HG03045 (cell line): ENCODE measurements around the gene EHD4.

Experiments
- ATAC-seq: cut with Tn5 transposase; IDR thresholded peaks from one replicate; pipeline ENCODE4 v1.9.1; 2021; ENCODE audit warnings: mild to moderate bottlenecking, moderate library complexity; ENCODE audit not compliant: unreplicated experiment

Gene EHD4

DNA sequence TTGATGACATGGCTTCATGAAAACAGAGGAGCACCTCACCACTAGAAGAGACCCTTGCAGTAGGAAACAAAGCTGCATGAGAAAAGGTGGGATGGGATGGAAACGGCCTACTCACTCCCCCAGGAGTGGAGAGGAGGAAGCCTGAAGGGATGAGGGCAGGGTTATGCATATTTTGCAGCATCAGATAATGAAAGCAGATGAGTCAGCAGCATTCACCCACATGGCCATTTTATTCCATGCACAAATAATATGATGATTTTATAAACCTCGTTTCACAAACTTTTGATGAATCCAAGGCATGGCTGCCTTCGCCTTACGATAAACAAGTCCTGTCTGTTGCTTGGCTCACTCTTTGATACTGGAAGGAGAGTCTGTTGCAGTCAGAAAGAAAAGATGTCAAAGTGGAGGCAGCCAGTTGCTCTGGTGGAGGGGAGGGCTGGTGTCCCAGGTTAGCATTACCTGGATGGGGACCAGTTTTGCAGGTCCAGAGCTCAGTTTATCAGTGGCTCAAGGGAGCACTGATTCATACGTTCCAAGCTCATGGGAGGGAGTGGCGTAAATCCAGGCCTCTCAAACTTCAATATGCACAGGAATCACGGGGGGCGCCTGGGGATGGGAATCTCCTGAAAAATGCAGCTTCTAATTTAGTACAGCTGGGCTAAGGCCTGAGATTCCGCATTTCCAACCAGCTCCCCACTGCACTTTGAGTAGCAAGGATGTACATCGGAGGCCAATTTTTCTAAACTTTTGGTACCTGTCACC, 9.2 kb upstream of the EHD4 start:
- no peak for ATAC-seq

DNA sequence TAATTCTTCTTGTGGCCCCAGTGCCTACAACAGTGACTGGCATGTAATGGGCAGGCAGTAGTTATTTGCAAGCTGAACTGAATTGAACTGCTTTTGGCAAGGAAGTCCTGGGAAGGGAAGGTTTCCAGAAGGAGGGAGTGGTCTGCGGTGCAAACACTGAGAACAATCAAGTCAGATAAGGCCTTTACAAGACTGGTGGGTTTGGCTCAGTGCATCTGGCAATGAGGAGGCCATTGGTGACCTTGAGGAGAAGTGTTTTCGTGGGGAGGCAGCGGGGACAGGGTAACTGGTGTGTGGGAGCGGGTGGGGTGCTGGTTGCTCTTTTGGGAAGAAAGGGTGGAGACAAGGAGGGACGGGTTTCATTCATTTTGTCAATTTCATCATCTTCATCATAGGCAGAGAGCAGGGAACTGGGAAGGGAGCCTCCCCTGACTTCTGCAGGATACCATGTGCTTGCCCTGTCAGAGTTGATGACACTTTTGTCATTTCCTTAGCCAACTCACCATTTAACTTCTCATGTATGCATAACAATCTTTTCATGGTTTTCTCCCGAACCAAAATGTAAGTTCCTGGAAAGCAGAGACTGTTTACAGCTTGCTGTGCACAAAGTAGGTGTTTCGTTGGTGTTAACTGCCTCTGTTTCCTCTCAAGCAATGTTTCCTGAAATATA, 8.4 kb upstream of the EHD4 start:
- ATAC-seq = no peak

DNA sequence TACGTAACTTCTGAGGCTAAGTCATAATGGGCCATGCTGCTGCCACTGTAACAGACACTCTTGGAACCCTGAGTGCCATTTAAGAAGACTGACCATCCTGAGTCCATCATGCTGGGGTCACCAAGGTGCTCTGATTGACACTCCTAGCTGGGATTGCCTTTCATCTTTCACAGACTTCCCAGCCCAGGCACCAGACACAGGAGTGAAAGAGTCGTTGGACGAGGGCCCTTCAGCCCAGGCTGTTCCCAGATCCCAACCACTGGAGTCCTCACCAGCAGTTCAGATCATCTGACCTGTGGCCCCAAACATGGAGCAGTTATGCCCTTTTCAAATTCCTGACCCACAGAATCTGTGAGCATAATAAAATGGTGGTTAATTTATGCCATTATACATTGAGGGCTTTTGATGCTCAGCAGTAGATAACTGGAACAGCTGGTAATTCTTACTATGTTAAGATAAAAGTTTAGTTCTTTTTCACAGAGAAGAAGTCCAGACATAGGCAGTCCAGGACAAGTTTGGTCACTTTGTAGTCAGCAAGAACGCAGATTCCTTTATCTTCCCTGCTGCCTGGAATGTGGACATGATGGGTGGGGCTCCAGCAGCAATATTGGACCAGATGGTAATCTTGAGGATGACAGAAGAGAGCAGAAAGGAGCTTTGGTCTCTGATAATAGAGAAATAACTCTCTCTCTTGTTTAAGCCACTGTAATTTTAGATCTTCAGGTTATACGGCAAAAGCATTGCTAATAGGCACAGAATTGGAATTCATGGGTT, 7.3 kb upstream of the EHD4 start:
- no peak for ATAC-seq

DNA sequence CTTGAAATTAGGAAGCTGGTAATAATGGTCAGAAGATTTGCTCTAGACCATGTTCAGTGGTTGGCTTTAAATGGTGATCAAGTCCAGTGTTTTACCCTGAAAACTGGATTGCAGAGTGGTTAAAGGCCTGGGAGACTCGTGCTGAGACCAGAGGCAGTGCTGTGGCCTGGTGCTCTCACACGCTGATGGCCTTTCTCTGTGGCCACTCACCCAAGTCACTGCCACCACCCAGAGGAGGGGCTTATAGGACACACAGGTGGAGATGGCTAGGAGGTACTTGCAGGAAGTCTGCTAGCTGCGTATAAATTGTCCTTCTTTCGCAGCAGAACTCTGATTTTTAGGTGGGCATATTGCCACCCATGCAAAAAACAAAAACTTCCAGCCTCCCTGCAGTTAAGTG, 6.2 kb upstream of the EHD4 start:
- ATAC-seq = no peak

DNA sequence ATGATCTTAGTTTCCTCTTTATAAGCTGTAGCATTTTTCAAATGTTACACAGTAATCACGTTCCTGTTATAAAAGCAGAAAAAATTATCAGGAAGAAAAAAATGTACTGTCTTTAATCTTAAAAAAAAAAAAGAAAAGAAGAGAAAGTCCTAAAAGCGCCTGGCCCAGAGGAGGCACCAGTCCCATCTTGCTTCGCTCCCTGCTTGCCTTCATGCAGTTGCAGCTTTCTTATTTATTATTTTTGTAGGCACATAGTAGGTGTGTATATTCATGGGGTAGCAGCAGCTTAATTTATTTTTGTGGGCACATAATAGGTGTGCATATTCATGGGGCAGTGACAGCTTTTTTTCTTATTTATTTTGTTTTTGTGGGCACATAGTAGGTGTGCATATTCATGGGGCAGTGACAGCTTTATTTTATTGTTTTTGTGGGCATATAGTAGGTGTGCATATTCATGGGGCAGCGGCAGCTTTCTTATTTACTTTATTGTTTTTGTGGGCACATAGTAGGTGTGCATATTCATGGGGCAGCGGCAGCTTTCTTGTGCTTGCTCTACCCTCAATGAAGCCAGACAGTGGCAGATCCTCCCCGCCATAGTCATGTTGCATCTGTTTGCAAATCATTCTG, 5.5 kb upstream of the EHD4 start:
- no peak for ATAC-seq

DNA sequence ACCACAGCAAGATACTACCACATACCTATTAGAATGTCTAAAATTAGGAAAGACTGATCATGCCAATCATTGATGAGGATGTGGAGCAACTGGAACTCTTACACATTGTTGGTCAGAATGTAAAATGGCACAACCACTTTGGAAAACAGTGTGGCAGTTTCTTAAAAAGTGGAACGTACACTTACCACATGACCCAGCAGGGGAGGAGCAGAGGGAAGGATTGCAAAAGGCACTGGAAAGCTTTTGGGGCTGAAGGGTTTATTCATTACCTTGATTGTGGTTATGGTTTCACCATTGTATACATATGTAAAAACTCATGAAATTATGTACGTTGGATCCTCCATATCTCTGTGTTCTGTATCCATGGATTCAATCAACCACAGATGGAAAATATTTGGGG, 3.3 kb upstream of the EHD4 start:
- ATAC-seq = no peak

DNA sequence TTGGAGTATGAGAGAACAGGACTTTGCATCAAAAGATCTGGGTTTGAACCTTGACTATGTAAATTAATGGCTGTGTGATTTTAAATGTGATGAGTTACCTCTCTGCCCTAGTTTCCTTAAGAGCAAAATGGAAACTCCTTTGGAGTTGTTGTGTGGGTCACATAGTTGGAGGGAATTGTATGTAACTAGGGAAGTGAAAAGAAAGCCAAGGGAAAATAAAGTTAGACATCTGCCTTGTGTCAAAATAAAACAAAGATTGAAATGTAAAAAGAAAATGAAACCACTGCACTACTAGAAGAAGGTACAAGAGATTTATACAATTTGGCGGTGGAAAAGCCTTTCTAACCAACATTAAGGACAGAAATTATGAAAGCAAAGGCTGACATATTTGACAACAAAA, 1.7 kb upstream of the EHD4 start:
- no peak for ATAC-seq

DNA sequence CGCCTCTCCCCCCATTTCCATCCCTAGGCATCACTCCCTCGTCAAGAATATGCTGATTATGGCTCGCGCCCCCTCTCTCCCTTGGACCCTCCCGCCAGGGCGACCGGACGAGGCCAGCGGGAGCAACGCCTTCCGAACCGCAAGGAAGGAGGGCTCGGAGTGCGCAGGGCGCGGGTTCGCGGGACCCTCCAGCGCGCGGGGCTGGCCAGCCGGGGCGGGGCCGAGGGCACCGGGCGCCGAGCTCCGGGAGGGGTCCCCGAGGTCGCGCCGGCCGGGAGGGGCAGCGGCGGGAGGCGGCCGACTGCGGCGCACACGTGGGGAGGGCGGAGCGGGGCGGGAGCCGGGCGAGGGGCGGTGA, 483 bp downstream of the EHD4 start:
- ATAC-seq = peak; percentile 32

DNA sequence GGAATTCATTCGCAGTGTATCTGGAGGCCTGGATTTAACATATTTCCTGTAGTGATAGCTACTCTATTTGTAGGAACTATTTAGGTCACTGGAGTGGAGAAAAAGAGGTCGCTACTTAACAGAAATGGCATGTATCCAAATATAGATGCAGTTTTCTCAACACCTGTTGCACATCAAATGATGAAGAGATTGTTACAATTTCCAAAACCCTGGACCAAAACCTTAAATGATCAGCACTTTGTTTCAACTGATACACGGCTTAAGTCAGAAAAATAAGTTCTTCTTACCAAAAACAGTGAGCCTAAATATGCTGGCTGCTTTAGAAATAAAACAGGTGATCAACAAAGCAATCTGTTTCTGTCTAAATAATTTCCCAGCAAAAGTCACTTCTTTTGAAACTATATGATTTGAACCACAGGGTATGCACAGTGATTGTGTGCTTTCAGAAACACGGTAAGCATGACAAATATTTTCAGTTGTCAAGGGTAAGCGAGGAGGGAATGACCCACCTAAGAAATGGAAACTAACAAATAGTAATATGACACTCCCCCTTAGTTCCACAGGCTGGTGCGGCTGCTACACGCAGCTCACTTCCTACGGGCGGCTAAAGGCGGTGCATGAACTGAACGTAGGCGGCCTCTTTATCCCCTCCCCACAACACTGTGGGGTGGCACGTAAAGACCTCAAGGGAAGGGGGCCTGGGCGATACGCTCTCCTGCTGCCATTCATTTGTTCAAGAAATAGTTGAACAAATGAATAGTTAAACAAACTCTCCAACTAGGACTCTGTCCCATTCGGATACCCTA, 1.1 kb downstream of the EHD4 start:
- peak; percentile 46 for ATAC-seq

DNA sequence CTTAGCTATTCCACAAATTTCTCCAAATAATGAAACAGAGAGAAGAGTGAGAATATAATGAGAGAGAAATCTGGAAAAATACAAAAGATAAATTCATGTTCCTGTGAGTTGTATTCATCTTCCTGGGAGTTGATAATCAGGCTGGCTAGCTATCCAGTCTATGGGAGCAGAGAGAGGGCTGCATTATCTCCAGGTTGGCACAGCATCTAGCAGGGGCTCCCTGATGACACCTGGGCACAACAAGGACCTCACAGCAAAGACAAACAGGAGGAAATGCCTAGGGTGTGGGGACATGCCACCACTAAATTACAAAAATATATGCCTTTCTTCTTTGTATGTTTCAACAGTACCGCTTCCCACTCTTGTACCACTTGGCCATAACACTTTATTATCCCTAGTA, 1.9 kb downstream of the EHD4 start:
- ATAC-seq = no peak

DNA sequence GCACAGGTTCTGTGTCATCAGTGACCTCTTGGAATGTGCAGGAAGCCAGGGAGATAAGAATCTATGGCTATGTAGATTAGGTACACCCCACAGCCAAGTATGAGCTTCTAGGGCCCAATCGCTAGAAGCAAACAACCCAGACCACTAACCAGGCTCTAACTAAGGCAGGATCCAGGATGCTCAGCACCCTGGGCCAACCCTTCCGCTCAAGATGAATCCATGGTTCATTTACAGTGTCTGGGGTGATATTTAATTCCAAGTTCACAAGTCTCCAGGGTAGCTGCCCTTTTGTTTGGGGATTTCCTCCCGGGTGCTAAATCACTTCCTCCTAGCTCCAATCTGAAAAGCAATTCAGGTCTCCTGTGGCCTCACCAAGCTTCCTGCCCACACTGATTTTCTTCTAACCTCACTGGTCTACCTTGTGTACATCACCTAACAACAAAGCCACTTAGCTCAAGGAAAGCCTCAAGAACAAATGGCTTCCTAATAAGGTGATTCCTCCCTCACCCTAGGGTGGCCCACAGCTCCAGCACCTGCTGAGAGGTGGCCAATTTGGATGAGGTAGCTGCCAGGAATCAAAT, 2.4 kb downstream of the EHD4 start:
- no peak for ATAC-seq

DNA sequence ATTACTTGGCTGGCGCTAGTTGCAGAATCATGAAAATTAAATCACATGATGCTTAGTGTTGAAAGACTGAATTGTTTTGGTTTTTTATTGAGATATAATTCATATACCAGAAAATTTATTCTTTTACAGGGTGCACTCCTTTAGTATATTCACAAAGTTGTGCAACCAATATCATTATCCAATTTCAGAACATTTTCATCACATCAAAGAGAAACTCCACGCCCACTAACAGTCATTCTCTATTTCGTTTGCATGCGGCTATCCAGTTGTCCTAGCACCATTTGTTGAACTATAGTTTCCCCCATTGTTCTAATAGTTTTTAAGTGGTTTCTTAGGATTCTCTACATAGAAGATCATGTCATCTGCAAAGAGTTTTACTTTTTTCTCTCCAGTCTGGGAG, 3.7 kb downstream of the EHD4 start:
- no peak for ATAC-seq

DNA sequence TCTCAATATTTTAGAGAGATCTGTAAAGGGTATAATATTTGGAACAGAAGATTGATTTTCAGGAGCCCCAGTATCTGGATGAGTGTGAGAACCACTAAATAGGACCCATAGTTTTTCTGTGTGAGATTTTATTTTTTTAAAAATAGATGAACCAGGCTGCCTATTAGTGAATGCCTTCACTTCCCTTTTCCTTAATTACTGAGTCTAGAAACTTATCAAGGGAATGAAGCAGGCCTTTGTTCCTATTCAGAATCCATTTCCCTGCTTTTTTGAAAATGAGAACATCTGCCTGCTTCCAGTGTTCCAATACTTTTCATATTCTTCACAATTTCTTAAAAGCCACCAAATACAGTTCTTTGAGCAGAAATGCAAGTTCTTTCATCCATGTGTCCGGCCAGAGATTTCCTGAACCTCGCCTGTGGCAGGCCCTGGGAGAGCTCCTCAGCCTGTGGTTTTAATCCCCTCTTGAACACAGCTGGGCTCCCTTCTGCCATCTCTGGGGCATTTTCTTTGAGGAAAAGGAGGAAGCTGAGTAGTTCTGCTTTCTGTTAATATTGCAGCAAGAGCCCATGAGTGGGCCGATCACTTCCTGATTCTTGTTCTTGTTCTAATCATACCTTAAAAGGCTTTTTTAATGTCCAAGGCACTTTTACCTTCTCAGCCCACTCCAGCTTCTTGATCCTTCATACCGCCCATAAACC, 4.7 kb downstream of the EHD4 start:
- ATAC-seq = no peak

DNA sequence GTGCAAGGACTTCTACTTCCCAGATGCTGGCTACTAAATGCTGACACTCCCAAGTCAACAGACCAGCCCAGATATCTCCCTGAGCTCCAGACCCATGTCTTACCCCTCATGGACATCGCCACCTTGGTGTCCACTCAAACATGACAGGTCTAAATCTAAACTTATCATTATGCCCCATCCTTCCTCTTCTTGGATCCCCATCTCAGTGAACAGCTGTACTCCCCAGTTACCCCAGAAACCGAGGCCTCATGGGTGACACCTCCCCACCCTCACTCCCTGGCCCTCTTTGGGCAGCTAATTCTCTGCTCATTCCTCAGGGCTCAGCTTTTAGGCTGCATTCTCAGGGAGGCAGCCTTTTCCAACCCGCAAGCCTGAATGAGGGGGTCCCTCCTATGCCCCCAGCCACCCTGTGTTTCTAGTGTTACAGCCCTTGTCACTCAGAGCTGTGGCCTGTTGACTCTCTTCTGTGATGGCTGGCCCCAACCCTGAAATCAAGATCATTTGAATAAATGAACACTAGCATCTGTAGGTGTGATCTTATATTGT, 5.4 kb downstream of the EHD4 start:
- ATAC-seq = no peak

DNA sequence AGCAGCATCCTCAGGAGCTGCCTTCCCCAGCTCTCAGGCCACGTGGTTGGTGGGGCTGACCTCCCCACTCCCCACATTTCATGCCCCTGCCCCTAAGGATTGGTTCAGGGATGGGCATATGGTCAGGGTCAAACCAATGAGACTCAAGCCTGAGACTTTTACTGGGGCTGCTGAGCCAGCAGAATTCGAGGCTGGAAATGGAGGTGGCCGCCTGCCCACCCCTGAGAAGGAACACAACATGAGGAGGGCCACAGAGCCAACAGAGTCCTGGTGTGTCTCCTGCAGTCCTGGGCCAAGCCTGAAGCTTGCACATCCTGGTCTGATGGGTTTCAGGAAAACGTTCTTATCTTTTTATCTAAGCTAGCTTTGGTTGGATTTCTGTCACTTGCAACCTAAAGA, 5.9 kb downstream of the EHD4 start:
- ATAC-seq = no peak

DNA sequence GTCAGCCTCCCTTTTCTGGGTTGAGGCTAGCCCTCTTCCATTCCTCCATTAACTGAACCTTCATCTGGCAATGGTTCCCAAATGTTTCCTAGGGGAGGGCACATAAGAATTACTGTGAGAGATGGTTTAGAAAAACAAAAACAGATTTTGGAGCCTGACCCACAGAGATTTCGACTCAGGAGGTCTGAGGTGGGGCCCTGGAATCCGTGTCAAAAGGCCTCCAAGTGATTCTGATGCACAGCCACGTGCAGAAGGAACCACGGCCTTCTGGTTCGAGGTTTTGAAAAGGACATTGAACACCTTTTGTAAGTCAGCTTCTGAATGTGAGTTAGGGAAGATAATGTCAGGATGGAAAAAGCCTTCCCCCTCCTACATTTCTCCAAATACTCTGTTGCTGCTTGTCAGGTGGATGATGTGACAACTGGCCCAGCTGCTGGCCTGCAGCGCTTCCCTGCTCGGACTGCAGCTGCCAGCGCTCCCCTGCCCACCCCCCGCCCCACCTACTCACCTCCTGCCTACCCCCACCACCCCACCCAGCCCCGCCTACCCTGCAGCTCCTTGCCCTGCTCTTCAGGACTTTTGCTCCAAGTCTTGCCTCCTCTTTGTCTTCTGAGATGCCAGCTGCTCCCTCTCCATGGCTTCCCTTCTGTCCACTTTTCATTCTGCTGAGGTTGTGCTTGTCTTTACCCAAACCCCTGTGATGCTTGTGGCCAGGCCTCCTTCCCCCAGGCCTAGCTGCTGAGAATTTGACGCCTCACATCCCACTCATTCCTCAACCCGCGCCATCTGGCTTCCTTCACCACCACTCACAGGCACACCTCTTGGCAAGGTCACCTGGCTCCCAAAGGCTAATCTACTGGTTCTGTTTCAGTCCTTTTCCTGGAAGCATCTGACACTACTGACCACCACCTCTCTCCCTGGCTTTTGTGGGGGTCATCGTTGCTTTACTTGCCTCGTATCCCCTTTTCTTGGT, 6.6 kb downstream of the EHD4 start:
- no peak for ATAC-seq

DNA sequence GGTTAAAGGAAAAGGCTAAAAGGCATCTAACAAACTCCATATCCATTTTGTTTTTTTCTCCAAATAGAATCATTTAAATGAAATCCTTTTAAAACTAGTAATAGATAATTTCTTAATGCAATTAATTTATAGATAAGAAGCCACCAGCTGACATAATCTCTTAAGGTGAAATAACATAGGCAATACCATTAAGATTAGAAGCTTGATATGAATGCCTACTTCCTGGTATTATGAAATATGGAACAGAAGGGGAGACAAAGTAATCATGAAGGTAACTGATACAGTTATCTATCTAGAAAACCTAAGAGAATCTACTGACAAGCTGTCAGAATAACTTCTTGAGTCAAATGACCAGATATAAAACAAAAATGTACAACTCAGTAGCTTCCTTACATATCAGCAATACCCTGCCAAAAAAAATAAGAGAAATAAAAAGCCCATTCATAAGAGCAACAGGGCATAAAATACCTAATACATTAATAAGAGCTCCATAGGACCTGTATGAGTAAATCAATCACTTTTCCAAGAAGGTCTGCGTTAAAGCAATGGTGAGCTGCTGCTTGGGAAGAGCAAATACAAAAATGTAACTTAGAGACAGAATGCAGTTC, 10.7 kb downstream of the EHD4 start:
- ATAC-seq = no peak

DNA sequence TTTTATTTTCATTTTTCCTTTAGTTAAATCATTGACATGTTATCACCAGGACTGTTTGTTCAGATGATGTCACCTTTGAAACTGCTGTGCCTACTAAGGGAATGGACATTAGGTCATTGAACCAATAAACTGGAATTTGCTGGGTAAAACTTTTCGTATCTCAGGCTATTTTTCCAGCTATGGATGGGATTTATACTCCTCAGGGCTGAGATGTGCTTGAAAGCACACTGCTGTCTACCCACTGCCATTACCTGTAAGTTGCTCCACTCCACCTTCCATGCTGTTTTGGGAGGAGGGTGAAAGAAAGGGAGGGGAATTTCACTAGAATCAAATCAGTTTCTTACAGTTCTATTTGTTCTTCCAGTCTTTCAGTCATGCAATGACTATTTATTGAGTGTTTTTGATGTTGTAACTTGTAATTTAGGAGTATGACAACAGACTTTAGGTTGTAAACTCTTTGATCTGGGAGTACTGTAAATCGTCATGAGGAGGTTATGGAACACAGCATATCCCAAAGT, 11.3 kb downstream of the EHD4 start:
- no peak for ATAC-seq
